ENCODE measurements around the gene STRIP2.

GRCh38 chr7:129470411-129470810 lies 36.2 kb downstream of the STRIP2 start:
- TF ChIP-seq POLR2AphosphoS5 (IDR thresholded peaks at IDR 0.05; ENCODE audit: low read depth, low read length) = no peak
- TF ChIP-seq REST (IDR thresholded peaks at IDR 0.05; ENCODE audit: insufficient read depth in 1 of 2, low read depth in 2 of 2, low read length in 1 of 2) = no peak
- no peak for TF ChIP-seq CTCF (IDR thresholded peaks at IDR 0.05)
- no peak for TF ChIP-seq TCF7L2 (IDR thresholded peaks at IDR 0.05; ENCODE audit: low read depth, low read length)
- no peak for TF ChIP-seq SIN3A (IDR thresholded peaks at IDR 0.05; ENCODE audit: borderline replicate concordance, insufficient read depth, low read depth, low read length)

All from Panc1 (cell line).